ENCODE results near the gene CSAD.

DNA sequence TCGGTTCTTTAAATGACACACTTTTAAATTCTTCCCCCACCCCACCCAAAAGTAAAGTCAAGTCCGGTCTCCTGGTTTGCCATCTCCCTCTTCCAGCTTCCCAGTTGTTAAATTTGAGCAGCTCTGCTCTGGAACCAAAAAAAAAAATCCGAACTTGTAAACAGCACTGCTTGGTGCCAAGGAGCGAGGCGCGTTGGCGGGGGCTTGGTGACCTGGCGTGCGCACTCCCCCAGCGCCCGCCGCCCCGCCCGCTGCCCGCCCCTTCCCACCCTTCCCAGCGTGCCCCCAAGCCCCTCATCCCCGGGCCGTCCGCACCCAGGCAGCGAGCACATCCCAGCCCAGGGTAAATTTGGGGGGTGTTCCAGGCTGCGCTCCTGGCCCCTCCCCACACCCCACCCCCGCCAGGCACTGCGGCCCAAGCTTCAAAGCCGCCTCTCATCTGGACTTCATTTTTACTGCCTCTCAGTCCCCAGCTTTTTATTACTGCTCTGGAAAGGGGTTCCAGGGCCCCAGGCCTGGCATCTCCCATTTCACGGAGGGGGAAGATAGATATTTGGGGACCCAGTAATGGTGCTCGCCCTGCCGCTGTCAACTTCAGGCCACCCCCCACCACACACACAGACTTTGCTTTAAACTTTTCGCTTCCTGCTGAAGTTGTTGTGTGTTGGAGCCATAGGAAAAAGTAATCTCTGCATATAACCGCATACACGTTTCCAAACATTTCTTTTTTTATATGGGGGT lies 38.0 kb upstream of the CSAD start:
- TF ChIP-seq ARNTL (CRISPR knock-in tag; IDR thresholded peaks at IDR 0.05; ENCODE audit: borderline replicate concordance, low read depth): no peak
- no peak for TF ChIP-seq OSR1 (CRISPR knock-in tag; IDR thresholded peaks at IDR 0.05)
- TF ChIP-seq, protein P1, sequence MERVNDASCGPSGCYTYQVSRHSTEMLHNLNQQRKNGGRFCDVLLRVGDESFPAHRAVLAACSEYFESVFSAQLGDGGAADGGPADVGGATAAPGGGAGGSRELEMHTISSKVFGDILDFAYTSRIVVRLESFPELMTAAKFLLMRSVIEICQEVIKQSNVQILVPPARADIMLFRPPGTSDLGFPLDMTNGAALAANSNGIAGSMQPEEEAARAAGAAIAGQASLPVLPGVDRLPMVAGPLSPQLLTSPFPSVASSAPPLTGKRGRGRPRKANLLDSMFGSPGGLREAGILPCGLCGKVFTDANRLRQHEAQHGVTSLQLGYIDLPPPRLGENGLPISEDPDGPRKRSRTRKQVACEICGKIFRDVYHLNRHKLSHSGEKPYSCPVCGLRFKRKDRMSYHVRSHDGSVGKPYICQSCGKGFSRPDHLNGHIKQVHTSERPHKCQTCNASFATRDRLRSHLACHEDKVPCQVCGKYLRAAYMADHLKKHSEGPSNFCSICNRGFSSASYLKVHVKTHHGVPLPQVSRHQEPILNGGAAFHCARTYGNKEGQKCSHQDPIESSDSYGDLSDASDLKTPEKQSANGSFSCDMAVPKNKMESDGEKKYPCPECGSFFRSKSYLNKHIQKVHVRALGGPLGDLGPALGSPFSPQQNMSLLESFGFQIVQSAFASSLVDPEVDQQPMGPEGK (CRISPR knock-in tag; IDR thresholded peaks at IDR 0.05; ENCODE audit: borderline replicate concordance): no peak
- TF ChIP-seq TOX (CRISPR knock-in tag; IDR thresholded peaks at IDR 0.05; ENCODE audit: borderline replicate concordance): no peak
- no peak for TF ChIP-seq SNAI2 (CRISPR knock-in tag; IDR thresholded peaks at IDR 0.05)
- TF ChIP-seq ZC3H10 (CRISPR knock-in tag; IDR thresholded peaks at IDR 0.05): no peak
- no peak for TF ChIP-seq ISL1 (CRISPR knock-in tag; IDR thresholded peaks at IDR 0.05)
- TF ChIP-seq ZNF565 (CRISPR knock-in tag; conservative IDR thresholded peaks at IDR 0.05; ENCODE audit: low read depth): no peak
- TF ChIP-seq RARB (CRISPR knock-in tag; IDR thresholded peaks at IDR 0.05): no peak
- TF ChIP-seq, protein P2, sequence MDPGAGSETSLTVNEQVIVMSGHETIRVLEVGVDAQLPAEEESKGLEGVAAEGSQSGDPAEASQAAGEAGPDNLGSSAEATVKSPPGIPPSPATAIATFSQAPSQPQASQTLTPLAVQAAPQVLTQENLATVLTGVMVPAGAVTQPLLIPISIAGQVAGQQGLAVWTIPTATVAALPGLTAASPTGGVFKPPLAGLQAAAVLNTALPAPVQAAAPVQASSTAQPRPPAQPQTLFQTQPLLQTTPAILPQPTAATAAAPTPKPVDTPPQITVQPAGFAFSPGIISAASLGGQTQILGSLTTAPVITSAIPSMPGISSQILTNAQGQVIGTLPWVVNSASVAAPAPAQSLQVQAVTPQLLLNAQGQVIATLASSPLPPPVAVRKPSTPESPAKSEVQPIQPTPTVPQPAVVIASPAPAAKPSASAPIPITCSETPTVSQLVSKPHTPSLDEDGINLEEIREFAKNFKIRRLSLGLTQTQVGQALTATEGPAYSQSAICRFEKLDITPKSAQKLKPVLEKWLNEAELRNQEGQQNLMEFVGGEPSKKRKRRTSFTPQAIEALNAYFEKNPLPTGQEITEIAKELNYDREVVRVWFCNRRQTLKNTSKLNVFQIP (CRISPR knock-in tag; IDR thresholded peaks at IDR 0.05; ENCODE audit: borderline replicate concordance, low read depth): no peak
- no peak for TF ChIP-seq BACH2 (CRISPR knock-in tag; IDR thresholded peaks at IDR 0.05; ENCODE audit: borderline replicate concordance)
- TF ChIP-seq, protein P3, sequence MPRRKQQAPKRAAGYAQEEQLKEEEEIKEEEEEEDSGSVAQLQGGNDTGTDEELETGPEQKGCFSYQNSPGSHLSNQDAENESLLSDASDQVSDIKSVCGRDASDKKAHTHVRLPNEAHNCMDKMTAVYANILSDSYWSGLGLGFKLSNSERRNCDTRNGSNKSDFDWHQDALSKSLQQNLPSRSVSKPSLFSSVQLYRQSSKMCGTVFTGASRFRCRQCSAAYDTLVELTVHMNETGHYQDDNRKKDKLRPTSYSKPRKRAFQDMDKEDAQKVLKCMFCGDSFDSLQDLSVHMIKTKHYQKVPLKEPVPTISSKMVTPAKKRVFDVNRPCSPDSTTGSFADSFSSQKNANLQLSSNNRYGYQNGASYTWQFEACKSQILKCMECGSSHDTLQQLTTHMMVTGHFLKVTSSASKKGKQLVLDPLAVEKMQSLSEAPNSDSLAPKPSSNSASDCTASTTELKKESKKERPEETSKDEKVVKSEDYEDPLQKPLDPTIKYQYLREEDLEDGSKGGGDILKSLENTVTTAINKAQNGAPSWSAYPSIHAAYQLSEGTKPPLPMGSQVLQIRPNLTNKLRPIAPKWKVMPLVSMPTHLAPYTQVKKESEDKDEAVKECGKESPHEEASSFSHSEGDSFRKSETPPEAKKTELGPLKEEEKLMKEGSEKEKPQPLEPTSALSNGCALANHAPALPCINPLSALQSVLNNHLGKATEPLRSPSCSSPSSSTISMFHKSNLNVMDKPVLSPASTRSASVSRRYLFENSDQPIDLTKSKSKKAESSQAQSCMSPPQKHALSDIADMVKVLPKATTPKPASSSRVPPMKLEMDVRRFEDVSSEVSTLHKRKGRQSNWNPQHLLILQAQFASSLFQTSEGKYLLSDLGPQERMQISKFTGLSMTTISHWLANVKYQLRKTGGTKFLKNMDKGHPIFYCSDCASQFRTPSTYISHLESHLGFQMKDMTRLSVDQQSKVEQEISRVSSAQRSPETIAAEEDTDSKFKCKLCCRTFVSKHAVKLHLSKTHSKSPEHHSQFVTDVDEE (CRISPR knock-in tag; IDR thresholded peaks at IDR 0.05): no peak

Measured in SK-N-SH treated with all-trans-retinoic acid at 6 μM for 48 hours (cell line).